ENCODE results near the gene AHCYL2. TPM values are rescaled to one million over a fixed set of nuclear protein-coding genes. Genes with fewer than 3 reads are reported as not detected.
"Not testable (repeated sequence)": the region's sequence is repeated elsewhere in the genome, so short reads cannot be mapped to it uniquely, and the experiment has no call there.

AHCYL2 gene
- total and polyA plus RNA-seq, 9 donors, result 11.9 to 16.7 (median 12.5) TPM

GRCh38 chr7:129208667-129209066 is 16.2 kb upstream of the AHCYL2 start:
- H3K4me3 ChIP-seq (ENCODE audit: low read length), result no peak overlapping the region
- no peaks in the 10 kb centered on the region for H3K9me3 ChIP-seq (replicated peaks; ENCODE audit: control insufficient read depth, low read depth, low read length)
- peaks cover 3% of the 10 kb centered on the region for H3K4me1 ChIP-seq (ENCODE audit: control insufficient read depth, insufficient read depth, low read length)
- peaks cover 72% of the 10 kb centered on the region for H3K36me3 ChIP-seq (ENCODE audit: control insufficient read depth, insufficient read depth, low read length)
- no peaks in the 10 kb centered on the region for H3K27me3 ChIP-seq (ENCODE audit: control insufficient read depth, insufficient read depth, low read length)
- DNase-seq, result no peak
- no peak overlapping the region for H3K27ac ChIP-seq (ENCODE audit: low read length)
- 71% methylated on average over 7 of the region's 9 CpGs for WGBS (ENCODE audit: insufficient coverage)

GRCh38 chr7:129209067-129209926 is 15.5 kb upstream of the AHCYL2 start:
- H3K27me3 ChIP-seq (ENCODE audit: control insufficient read depth, insufficient read depth, low read length), result no peaks in the 10 kb centered on the region
- H3K4me3 ChIP-seq (ENCODE audit: low read length), result no peak overlapping the region
- WGBS (ENCODE audit: insufficient coverage), result 77% methylated on average over 6 of the region's 15 CpGs
- H3K4me1 ChIP-seq (ENCODE audit: control insufficient read depth, insufficient read depth, low read length), result peaks cover 3% of the 10 kb centered on the region
- H3K9me3 ChIP-seq (replicated peaks; ENCODE audit: control insufficient read depth, low read depth, low read length), result no peaks in the 10 kb centered on the region
- no peak for DNase-seq
- H3K27ac ChIP-seq (ENCODE audit: low read length), result no peak overlapping the region
- peaks cover 72% of the 10 kb centered on the region for H3K36me3 ChIP-seq (ENCODE audit: control insufficient read depth, insufficient read depth, low read length)

- Histone ChIP-seq H3K36me3 (ENCODE audit: control insufficient read depth, insufficient read depth, low read length) (peaks cover 66% of the 10 kb centered on the region), H3K27ac (ENCODE audit: low read length) (no peak overlapping the region), H3K4me3 (ENCODE audit: low read length) (no peak overlapping the region), H3K4me1 (ENCODE audit: control insufficient read depth, insufficient read depth, low read length) (peaks cover 3% of the 10 kb centered on the region), H3K27me3 (ENCODE audit: control insufficient read depth, insufficient read depth, low read length) (no peaks in the 10 kb centered on the region), H3K9me3 (replicated peaks; ENCODE audit: control insufficient read depth, low read depth, low read length) (no peaks in the 10 kb centered on the region)
- 76% methylated on average over 16 of the region's 16 CpGs for WGBS (ENCODE audit: insufficient coverage)
- DNase-seq, result peak; percentile 71
Observed at GRCh38 chr7:129210256-129210988, 14.4 kb upstream of the AHCYL2 start.

GRCh38 chr7:129210989-129211312 is 13.9 kb upstream of the AHCYL2 start:
- Histone ChIP-seq H3K36me3 (ENCODE audit: control insufficient read depth, insufficient read depth, low read length) (peaks cover 61% of the 10 kb centered on the region), H3K4me3 (ENCODE audit: low read length) (no peak overlapping the region), H3K4me1 (ENCODE audit: control insufficient read depth, insufficient read depth, low read length) (peaks cover 3% of the 10 kb centered on the region), H3K27ac (ENCODE audit: low read length) (no peak overlapping the region), H3K27me3 (ENCODE audit: control insufficient read depth, insufficient read depth, low read length) (no peaks in the 10 kb centered on the region), H3K9me3 (replicated peaks; ENCODE audit: control insufficient read depth, low read depth, low read length) (no peaks in the 10 kb centered on the region)
- DNase-seq, result no peak
- WGBS (ENCODE audit: insufficient coverage), result 92% methylated on average over 9 of the region's 14 CpGs

- peaks cover 52% of the 10 kb centered on the region for H3K36me3 ChIP-seq (ENCODE audit: control insufficient read depth, insufficient read depth, low read length)
- no peak overlapping the region for H3K27ac ChIP-seq (ENCODE audit: low read length)
- no peaks in the 10 kb centered on the region for H3K9me3 ChIP-seq (replicated peaks; ENCODE audit: control insufficient read depth, low read depth, low read length)
- peaks cover 3% of the 10 kb centered on the region for H3K4me1 ChIP-seq (ENCODE audit: control insufficient read depth, insufficient read depth, low read length)
- H3K27me3 ChIP-seq (ENCODE audit: control insufficient read depth, insufficient read depth, low read length), result no peaks in the 10 kb centered on the region
- DNase-seq, result no peak
- 87% methylated on average over 9 of the region's 14 CpGs for WGBS (ENCODE audit: insufficient coverage)
- no peak overlapping the region for H3K4me3 ChIP-seq (ENCODE audit: low read length)
Observed at GRCh38 chr7:129212126-129212525, 12.7 kb upstream of the AHCYL2 start.

- WGBS (ENCODE audit: insufficient coverage), result 63% methylated on average over 3 of the region's 4 CpGs
- no peak for DNase-seq
- no peaks in the 10 kb centered on the region for H3K27me3 ChIP-seq (ENCODE audit: control insufficient read depth, insufficient read depth, low read length)
- peaks cover 3% of the 10 kb centered on the region for H3K4me1 ChIP-seq (ENCODE audit: control insufficient read depth, insufficient read depth, low read length)
- H3K36me3 ChIP-seq (ENCODE audit: control insufficient read depth, insufficient read depth, low read length), result peaks cover 47% of the 10 kb centered on the region
- no peaks in the 10 kb centered on the region for H3K9me3 ChIP-seq (replicated peaks; ENCODE audit: control insufficient read depth, low read depth, low read length)
- no peak overlapping the region for H3K4me3 ChIP-seq (ENCODE audit: low read length)
- H3K27ac ChIP-seq (ENCODE audit: low read length), result no peak overlapping the region
Observed at GRCh38 chr7:129212596-129212995, 12.2 kb upstream of the AHCYL2 start.

- H3K27me3 ChIP-seq (ENCODE audit: control insufficient read depth, insufficient read depth, low read length), result no peaks in the 10 kb centered on the region
- WGBS (ENCODE audit: insufficient coverage), result 55% methylated on average over 14 of the region's 15 CpGs
- DNase-seq, result peak; percentile 55
- no peak overlapping the region for H3K4me3 ChIP-seq (ENCODE audit: low read length)
- no peaks in the 10 kb centered on the region for H3K9me3 ChIP-seq (replicated peaks; ENCODE audit: control insufficient read depth, low read depth, low read length)
- peaks cover 7% of the 10 kb centered on the region for H3K4me1 ChIP-seq (ENCODE audit: control insufficient read depth, insufficient read depth, low read length)
- H3K36me3 ChIP-seq (ENCODE audit: control insufficient read depth, insufficient read depth, low read length), result peaks cover 38% of the 10 kb centered on the region
- no peak overlapping the region for H3K27ac ChIP-seq (ENCODE audit: low read length)
Observed at GRCh38 chr7:129213828-129214227, 11.0 kb upstream of the AHCYL2 start.

GRCh38 chr7:129215691-129216090 is 9.1 kb upstream of the AHCYL2 start:
- H3K4me3 ChIP-seq (ENCODE audit: low read length); H3K9me3 ChIP-seq (replicated peaks; ENCODE audit: control insufficient read depth, low read depth, low read length); H3K27ac ChIP-seq (ENCODE audit: low read length); H3K27me3 ChIP-seq (ENCODE audit: control insufficient read depth, insufficient read depth, low read length); DNase-seq; H3K4me1 ChIP-seq (ENCODE audit: control insufficient read depth, insufficient read depth, low read length): not testable (repeated sequence)
- WGBS (ENCODE audit: insufficient coverage), result 100% methylated on average over 6 of the region's 15 CpGs
- H3K36me3 ChIP-seq (ENCODE audit: control insufficient read depth, insufficient read depth, low read length), result peaks cover 26% of the 10 kb centered on the region

- H3K27me3 ChIP-seq (ENCODE audit: control insufficient read depth, insufficient read depth, low read length); H3K9me3 ChIP-seq (replicated peaks; ENCODE audit: control insufficient read depth, low read depth, low read length); H3K4me3 ChIP-seq (ENCODE audit: low read length); H3K27ac ChIP-seq (ENCODE audit: low read length); DNase-seq; H3K4me1 ChIP-seq (ENCODE audit: control insufficient read depth, insufficient read depth, low read length): not testable (repeated sequence)
- WGBS (ENCODE audit: insufficient coverage), result 98% methylated on average over 28 of the region's 34 CpGs
- peaks cover 21% of the 10 kb centered on the region for H3K36me3 ChIP-seq (ENCODE audit: control insufficient read depth, insufficient read depth, low read length)
Observed at GRCh38 chr7:129216101-129216715, 8.6 kb upstream of the AHCYL2 start.

GRCh38 chr7:129216821-129217416 is 7.9 kb upstream of the AHCYL2 start:
- not testable (repeated sequence) for H3K4me1 ChIP-seq (ENCODE audit: control insufficient read depth, insufficient read depth, low read length); H3K9me3 ChIP-seq (replicated peaks; ENCODE audit: control insufficient read depth, low read depth, low read length); DNase-seq; H3K27me3 ChIP-seq (ENCODE audit: control insufficient read depth, insufficient read depth, low read length); H3K4me3 ChIP-seq (ENCODE audit: low read length); H3K27ac ChIP-seq (ENCODE audit: low read length)
- H3K36me3 ChIP-seq (ENCODE audit: control insufficient read depth, insufficient read depth, low read length), result peaks cover 14% of the 10 kb centered on the region
- WGBS (ENCODE audit: insufficient coverage), result 69% methylated on average over 3 of the region's 8 CpGs

Data from muscle of leg (tissue), 11 donors.